PC-3 (cell line): ENCODE measurements around the gene KCNG4. TPM values are rescaled to one million over a fixed set of nuclear protein-coding genes. Genes with fewer than 3 reads are reported as not detected.

ENCODE experiments used
- ATAC-seq: fragments of 200-7000 bp; cut with Tn5 transposase; 2 replicates; pipeline ENCODE4 v1.9.1; 2020; ENCODE audit warnings: mild to moderate bottlenecking, moderate library complexity
- BruUV-seq: library from RNA; stranded (reverse); fragments of 400-500 nt; replicated peaks from 2 replicates; lab custom pipeline; 2021; lab: Mats Ljungman, UMichigan
- CTCF ChIA-PET: fragments of 300-600 bp; sonication (Branson Sonifier 250); formaldehyde crosslinking; loops from one replicate; lab custom pipeline; 2022; ENCODE audit warnings: antibody characterized with exemption; lab: Charles Lee
- POLR2A ChIA-PET: fragments of 300-600 bp; sonication (Branson Sonifier 250); formaldehyde crosslinking; loops from one replicate; lab custom pipeline; 2022; ENCODE audit warnings: antibody characterized with exemption; ENCODE audit not compliant: unreplicated experiment; lab: Charles Lee
- DNase-seq: peaks from one replicate; pipeline ENCODE4 v3.0.0-alpha.2; 2015
- H2AFZ ChIP-seq: fragments of 300-600 bp; sonication (generic); 2 replicates; pipeline ENCODE4 v1.6.0; 2016; ENCODE audit warnings: antibody characterized with exemption, low read length
- H3F3A ChIP-seq: fragments of 300-600 bp; sonication (generic); one replicate; pipeline ENCODE4 v1.6.0; 2017; ENCODE audit warnings: antibody characterized with exemption, low read length, control low read depth, mild to moderate bottlenecking; ENCODE audit not compliant: unreplicated experiment
- H3K27ac ChIP-seq: fragments of 300-600 bp; sonication (generic); 2 replicates; pipeline ENCODE4 v1.5.1; 2016; ENCODE audit warnings: mild to moderate bottlenecking, low read length
- H3K27me3 ChIP-seq: fragments of 300-600 bp; sonication (generic); 2 replicates; pipeline ENCODE4 v1.6.1; 2016; ENCODE audit warnings: low read length, mixed read lengths
- H3K36me3 ChIP-seq: fragments of 300-600 bp; sonication (generic); 2 replicates; pipeline ENCODE4 v1.6.1; 2016; ENCODE audit warnings: low read depth, mixed run types, low read length, mixed read lengths
- H3K4me1 ChIP-seq: fragments of 300-600 bp; sonication (generic); 2 replicates; pipeline ENCODE4 v1.5.1; 2016; ENCODE audit warnings: low read length; ENCODE audit not compliant: insufficient read depth
- H3K4me2 ChIP-seq: fragments of 300-600 bp; sonication (generic); 2 replicates; pipeline ENCODE4 v1.6.0; 2016; ENCODE audit warnings: low read length
- H3K4me3 ChIP-seq: fragments of 300-600 bp; sonication (generic); 2 replicates; pipeline ENCODE4 v1.5.1; 2016; ENCODE audit warnings: mild to moderate bottlenecking, low read length, mixed read lengths
- H3K79me2 ChIP-seq: fragments of 300-600 bp; sonication (generic); 2 replicates; pipeline ENCODE4 v1.6.1; 2017; ENCODE audit warnings: low read length, mixed read lengths
- H3K9ac ChIP-seq: fragments of 300-600 bp; sonication (generic); 2 replicates; pipeline ENCODE4 v1.6.0; 2016; ENCODE audit warnings: mild to moderate bottlenecking, low read length
- H3K9me2 ChIP-seq: fragments of 300-600 bp; sonication (generic); replicated peaks from 2 replicates; pipeline ENCODE4 v1.6.1; 2016; ENCODE audit warnings: mixed run types, low read length, mixed read lengths
- H3K9me3 ChIP-seq: fragments of 300-600 bp; sonication (generic); 2 replicates; pipeline ENCODE4 v1.6.1; 2016; ENCODE audit warnings: low read length, mixed read lengths
- H4K20me1 ChIP-seq: fragments of 300-600 bp; sonication (generic); 2 replicates; pipeline ENCODE4 v1.6.1; 2016; ENCODE audit warnings: low read length, mixed read lengths
- EZH2 ChIP-seq: fragments of 300-600 bp; sonication (generic); IDR thresholded peaks from one replicate; pipeline ENCODE4 v1.6.1; 2017; ENCODE audit warnings: antibody characterized with exemption, mild to moderate bottlenecking, low read length; ENCODE audit not compliant: unreplicated experiment
- EZH2phosphoT487 ChIP-seq: fragments of 300-600 bp; sonication (generic); IDR thresholded peaks from 2 replicates; pipeline ENCODE4 v1.6.1; 2018; ENCODE audit warnings: mild to moderate bottlenecking, antibody characterized with exemption, low read length, borderline replicate concordance
- intact Hi-C: fragments of 100-400 bp; cut with micrococcal nuclease; formaldehyde crosslinking; loops from 2 replicates; pipeline ENCODE4 v1.9.0; 2023
- total RNA-seq: library from RNA; depleted of rRNA; stranded (reverse); fragments of >200 nt; gene quantifications from 2 replicates; pipeline ENCODE4 v1.2.3, GENCODE V29; 2014
- TF ChIP-seq, protein P1 (sequence below): fragments of 300-600 bp; sonication (generic); conservative IDR thresholded peaks from 2 replicates; pipeline ENCODE4 v1.5.1; 2017; ENCODE audit warnings: antibody characterized with exemption, low read depth, mild to moderate bottlenecking, low read length

The KCNG4 gene
- total RNA-seq, 1 experiment from 2014 or later: 0.04 TPM

DNA sequence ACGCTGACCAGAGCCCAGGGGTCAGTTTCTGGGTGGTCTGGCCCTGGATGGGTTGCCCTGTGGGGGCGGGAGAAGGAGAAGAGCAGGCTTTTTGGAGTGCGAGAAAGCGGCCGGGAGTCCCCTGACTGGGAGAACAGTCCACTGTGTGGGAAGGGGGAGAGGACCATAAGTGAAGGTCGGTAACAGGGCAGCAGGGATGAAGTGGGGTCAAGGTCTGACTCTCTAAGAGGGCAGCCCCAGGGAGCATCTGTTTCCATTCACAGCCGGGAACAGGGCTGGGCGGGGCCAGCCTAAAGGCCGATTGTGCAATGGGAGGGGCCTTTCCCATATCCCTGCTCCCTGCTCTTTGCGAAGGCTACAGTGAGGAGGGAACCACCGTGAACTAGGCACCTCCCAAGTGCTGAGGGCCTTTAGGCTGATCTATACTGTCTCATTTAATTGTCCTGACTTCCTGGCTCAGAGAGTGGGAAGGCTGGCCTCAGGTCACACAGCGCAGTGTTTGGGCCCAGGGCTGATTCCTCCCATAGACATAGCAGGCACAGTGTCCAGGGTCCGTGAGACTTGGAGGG is 44.4 kb upstream of the KCNG4 start:
- no peak overlapping the region for H2AFZ ChIP-seq
- BruUV-seq: no TSS peak
- H3K4me1 ChIP-seq: no peaks in the 10 kb centered on the region
- TF ChIP-seq EZH2phosphoT487 (no peak), EZH2 (no peak)
- TF ChIP-seq, protein P1, sequence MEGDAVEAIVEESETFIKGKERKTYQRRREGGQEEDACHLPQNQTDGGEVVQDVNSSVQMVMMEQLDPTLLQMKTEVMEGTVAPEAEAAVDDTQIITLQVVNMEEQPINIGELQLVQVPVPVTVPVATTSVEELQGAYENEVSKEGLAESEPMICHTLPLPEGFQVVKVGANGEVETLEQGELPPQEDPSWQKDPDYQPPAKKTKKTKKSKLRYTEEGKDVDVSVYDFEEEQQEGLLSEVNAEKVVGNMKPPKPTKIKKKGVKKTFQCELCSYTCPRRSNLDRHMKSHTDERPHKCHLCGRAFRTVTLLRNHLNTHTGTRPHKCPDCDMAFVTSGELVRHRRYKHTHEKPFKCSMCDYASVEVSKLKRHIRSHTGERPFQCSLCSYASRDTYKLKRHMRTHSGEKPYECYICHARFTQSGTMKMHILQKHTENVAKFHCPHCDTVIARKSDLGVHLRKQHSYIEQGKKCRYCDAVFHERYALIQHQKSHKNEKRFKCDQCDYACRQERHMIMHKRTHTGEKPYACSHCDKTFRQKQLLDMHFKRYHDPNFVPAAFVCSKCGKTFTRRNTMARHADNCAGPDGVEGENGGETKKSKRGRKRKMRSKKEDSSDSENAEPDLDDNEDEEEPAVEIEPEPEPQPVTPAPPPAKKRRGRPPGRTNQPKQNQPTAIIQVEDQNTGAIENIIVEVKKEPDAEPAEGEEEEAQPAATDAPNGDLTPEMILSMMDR: no peak
- H3K79me2 ChIP-seq: no peaks in the 10 kb centered on the region
- ATAC-seq (no peak), DNase-seq (no peak)
- no peaks in the 10 kb centered on the region for H3K9me2 ChIP-seq
- peaks cover 8% of the 10 kb centered on the region; the same call in 1 of the 2 replicates for H3K27me3 ChIP-seq
- no peaks in the 10 kb centered on the region for H3K36me3 ChIP-seq
- CTCF ChIA-PET: no interaction called here
- H3K4me2 ChIP-seq: no peak overlapping the region
- H3K4me3 ChIP-seq: no peak overlapping the region
- H3K27ac ChIP-seq: no peak overlapping the region
- intact Hi-C loops: no loop called here
- no peak overlapping the region for H3K9ac ChIP-seq
- POLR2A ChIA-PET: no interaction called here
- no peaks in the 10 kb centered on the region for H3F3A ChIP-seq
- no peaks in the 10 kb centered on the region for H4K20me1 ChIP-seq
- no peaks in the 10 kb centered on the region for H3K9me3 ChIP-seq

DNA sequence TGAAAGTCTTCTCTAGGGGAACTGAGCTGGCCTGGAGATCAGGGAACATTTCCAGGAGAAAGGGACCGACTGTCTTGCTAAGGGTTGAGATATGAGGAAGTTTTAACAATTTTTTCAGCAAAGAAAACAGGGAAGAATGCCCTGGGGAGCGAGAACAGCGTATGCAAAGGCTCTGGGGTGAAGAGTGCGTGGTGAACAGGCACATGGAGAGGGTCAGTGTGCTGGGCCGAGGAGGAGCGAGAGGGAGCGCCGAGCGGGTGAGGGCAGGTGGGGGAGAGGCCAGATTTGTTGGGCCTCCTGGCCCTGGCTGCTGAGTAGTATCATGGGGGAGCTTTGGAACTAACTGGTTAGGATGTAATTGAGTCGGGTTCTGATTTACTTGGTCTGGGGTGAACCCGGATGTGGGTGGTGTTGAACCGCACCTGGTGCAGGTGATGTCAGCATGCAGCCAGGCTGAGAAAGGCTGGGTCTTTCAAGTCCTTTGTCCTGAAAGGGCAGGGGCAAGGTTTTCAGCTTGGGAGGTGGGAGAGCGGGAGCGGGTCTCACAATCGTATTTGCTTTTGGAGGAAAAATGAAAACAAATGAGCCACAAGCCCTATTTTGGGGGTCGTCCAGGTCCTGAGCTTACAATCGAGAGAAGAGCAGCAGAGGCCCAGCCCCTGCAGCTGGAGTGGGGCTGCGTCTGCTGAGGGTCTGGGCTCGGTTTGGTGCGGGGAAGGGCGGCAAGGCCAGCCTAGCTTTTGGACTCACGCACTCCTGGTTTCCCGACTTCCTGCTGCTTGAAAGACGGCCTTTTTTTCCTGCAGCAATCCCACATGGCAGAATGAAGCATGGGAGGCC is 43.7 kb upstream of the KCNG4 start:
- Histone ChIP-seq H3K4me2 (no peak overlapping the region), H3K9me2 (no peaks in the 10 kb centered on the region), H3K4me1 (no peaks in the 10 kb centered on the region), H3K9me3 (no peaks in the 10 kb centered on the region), H3K4me3 (no peak overlapping the region), H3F3A (no peaks in the 10 kb centered on the region), H3K79me2 (no peaks in the 10 kb centered on the region), H2AFZ (no peak overlapping the region), H3K27me3 (peaks cover 8% of the 10 kb centered on the region; the same call in 1 of the 2 replicates), H4K20me1 (no peaks in the 10 kb centered on the region), H3K27ac (no peak overlapping the region), H3K9ac (no peak overlapping the region), H3K36me3 (no peaks in the 10 kb centered on the region)
- no TSS peak for BruUV-seq
- DNase-seq (no peak), ATAC-seq (no peak)
- intact Hi-C loops: no loop called here
- TF ChIP-seq EZH2phosphoT487 (no peak), EZH2 (no peak)
- TF ChIP-seq, protein P1: no peak
- ChIA-PET POLR2A (no interaction called here), CTCF (no interaction called here)

DNA sequence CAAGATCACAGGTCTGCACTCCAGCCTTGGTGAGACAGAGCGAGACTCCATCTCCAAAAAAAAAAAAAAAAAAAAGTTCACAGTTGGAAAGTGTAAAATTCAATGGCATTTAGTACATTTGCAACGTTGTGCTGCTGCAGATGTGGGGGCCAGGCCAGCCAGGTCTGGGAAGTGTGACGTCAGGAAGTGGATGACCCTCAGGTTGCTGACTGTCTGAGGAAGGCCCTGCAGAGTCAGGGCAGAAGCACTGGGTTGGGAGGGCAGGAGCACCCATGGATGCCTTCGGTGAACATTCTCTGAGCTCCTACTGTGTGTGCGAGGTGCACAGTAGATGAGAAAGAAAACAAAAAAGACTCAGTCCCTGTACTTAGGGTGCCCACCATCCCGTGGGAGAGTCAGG is 42.7 kb upstream of the KCNG4 start:
- Histone ChIP-seq H3K9me3 (no peaks in the 10 kb centered on the region), H3K9me2 (no peaks in the 10 kb centered on the region), H3K36me3 (no peaks in the 10 kb centered on the region), H4K20me1 (no peaks in the 10 kb centered on the region), H3K4me1 (no peaks in the 10 kb centered on the region), H3K27ac (no peak overlapping the region), H3K9ac (no peak overlapping the region), H3K4me3 (no peak overlapping the region), H3K79me2 (no peaks in the 10 kb centered on the region), H3K27me3 (no peaks in the 10 kb centered on the region), H3K4me2 (no peak overlapping the region), H2AFZ (no peak overlapping the region), H3F3A (no peaks in the 10 kb centered on the region)
- DNase-seq (no peak), ATAC-seq (no peak)
- ChIA-PET POLR2A (no interaction called here), CTCF (no interaction called here)
- intact Hi-C loops: no loop called here
- BruUV-seq: no TSS peak
- no peak for TF ChIP-seq EZH2phosphoT487
